Stimulated activated CD8-positive, alpha-beta memory T cell treated with anti-CD3 and anti-CD28 coated beads, Interleukin-15, amount 100 ng/mL, for 4 hours (primary cell): ENCODE measurements around the gene EDRF1.

ENCODE experiments used
- DNase-seq, 2 donors: peaks; one replicate each; pipeline ENCODE4 v3.0.0-alpha.2; 2020; ENCODE audit warnings: low read depth in 2 of 2

EDRF1 gene

GRCh38 chr10:125792342-125793300 lies 73.1 kb downstream of the EDRF1 start:
- DNase-seq, result no peak

DNA sequence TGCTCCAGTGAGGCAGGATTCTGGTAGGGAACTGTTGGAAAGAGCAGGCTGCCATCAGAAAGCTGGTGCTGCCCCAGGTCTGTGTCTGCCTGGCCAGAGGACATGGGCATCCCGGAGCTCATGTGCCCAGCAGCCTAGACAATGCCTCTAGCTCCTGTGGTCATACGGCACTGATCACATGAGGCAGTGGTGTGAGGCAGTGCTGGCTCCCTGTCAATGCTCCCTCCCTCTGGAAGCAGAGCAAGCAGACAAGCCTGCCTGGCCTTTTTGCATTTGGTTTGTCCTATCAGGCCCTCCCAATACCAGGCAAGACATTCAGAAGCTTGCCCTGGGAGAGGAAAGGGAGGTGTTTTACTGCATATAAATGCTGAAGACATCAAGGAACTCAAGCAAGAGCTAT lies 75.6 kb downstream of the EDRF1 start:
- DNase-seq, result no peak

DNA sequence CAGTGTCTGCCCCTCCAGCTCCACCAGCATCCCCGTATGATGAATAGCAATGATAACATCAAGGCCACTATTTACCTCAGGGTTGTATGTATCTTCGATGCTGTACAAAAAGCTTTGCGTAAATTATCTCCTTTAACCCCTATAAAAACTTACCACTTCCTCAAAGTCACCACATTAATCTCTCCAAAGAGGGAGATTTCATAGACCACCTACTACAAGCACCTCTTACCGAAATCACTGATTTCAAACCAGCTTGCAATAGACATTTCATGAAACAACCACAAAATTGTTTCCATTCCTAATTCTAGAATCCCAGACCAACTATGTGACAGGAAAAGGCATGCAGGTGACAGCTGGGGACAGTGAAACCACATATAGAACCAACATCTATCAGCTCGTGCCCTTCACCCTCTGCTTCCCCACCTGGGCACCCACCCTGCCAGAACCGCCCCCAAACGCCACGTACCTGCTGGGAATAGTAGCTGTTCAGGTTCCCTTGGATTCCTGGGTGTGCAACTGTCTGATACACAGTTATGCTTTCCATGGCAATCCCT lies 76.2 kb downstream of the EDRF1 start:
- no peak for DNase-seq

DNA sequence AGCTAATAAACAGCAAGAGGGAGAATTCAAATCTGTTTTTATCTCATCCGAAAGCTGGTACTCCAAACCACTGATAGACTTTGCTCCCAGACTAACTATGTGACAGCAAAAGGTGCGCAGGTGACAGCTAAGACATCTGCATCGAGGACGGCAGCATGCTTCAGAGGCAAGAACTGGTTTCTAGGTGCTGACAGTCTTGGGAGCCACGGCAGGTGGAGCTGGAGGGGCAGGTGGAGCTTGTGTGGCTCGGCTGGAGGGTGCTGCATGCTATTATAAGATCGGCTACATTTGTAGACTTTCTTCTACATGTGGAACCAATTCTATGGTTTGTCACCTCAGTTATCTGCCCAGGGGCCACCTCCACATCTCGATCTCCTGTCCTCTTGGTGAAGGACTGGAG lies 77.9 kb downstream of the EDRF1 start:
- no peak for DNase-seq

- DNase-seq, result no peak
These were observed 78.6 kb downstream of the EDRF1 start for GRCh38 chr10:125797994-125798662.

DNA sequence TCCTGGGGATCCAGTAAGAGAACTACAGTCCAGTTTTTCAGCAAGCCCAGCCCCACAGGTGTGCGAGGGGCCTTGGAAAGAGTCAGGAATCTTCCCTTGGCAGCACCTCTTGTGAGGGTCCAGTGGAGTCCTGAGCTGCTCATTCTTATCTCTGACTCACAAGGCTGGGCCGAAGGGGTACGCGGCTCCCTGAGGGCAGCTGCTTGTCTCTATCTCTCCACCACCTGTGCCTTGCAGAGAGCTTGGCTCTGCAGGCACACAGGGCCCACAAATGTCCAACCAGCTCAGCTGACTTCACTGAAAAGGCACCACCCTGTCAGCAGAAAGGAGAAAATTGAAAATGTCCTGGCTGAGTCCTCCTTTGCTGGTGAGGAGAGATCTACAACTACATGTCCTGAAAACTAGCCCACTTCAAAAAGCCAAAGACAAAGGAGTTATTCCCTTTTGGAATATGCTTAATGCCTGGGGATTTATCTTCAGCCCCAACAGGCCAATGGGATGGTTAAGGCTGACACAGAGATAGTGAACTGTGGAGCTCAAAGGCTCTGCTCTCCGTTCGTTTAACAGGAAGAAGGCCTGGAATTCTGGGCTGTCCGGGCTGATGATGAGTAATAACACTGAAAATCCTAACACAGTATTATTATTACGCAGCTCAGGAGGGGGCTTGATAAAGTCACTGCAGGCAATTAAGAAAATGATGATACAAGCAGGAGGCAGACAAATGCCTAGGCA lies 80.1 kb downstream of the EDRF1 start:
- no peak for DNase-seq

GRCh38 chr10:125801574-125801973 lies 82.1 kb downstream of the EDRF1 start:
- no peak for DNase-seq

GRCh38 chr10:125802131-125802530 lies 82.6 kb downstream of the EDRF1 start:
- DNase-seq, result no peak

- DNase-seq, result no peak
These were observed 83.2 kb downstream of the EDRF1 start for GRCh38 chr10:125802739-125803138.

GRCh38 chr10:125808047-125808446 lies 88.5 kb downstream of the EDRF1 start:
- DNase-seq, result no peak

DNA sequence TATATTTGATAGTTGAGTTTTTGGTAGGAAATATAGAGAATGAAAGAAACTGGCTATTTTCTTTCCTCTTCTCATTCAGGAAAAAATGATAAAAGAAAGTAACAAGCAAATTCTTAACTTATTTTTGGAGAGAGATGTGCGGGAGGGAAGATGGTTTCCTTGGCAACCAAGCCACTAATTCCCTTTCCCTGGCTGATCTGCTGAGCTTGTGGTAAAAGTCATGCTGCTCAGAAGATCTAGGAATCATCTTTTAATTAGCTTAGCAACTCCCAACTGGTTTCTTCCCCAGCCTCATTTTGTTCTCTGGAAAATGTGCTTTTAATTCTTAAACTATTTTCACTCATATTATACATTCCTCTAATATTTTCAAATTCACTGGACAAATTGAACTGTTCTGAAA lies 91.7 kb downstream of the EDRF1 start:
- DNase-seq, result no peak

GRCh38 chr10:125812128-125812750 lies 92.7 kb downstream of the EDRF1 start:
- no peak for DNase-seq
